ENCODE measurements around the gene ATP2B2.

Gene ATP2B2

GRCh38 chr3:10534066-10534465 lies 28.7 kb upstream of the ATP2B2 start:
- H3K9me3 ChIP-seq: no peaks in the 10 kb centered on the region
- H3K4me1 ChIP-seq: no peaks in the 10 kb centered on the region
- no peaks in the 10 kb centered on the region for H3K27me3 ChIP-seq
- H3K36me3 ChIP-seq: no peaks in the 10 kb centered on the region
- TF ChIP-seq CTCF (IDR thresholded peaks at IDR 0.05; ENCODE audit: low read depth, low read length): no peak
- H3K4me3 ChIP-seq (ENCODE audit: low read depth, low read length): no peak overlapping the region
- DNase-seq: no peak

- no peaks in the 10 kb centered on the region for H3K27me3 ChIP-seq
- no peaks in the 10 kb centered on the region for H3K36me3 ChIP-seq
- no peaks in the 10 kb centered on the region for H3K4me1 ChIP-seq
- no peak for TF ChIP-seq CTCF (IDR thresholded peaks at IDR 0.05; ENCODE audit: low read depth, low read length)
- no peak overlapping the region for H3K4me3 ChIP-seq (ENCODE audit: low read depth, low read length)
- no peak for DNase-seq
- H3K9me3 ChIP-seq: no peaks in the 10 kb centered on the region
These were observed 28.3 kb upstream of the ATP2B2 start for GRCh38 chr3:10533737-10534023.

GRCh38 chr3:10532939-10533736 lies 27.8 kb upstream of the ATP2B2 start:
- no peak for TF ChIP-seq CTCF (IDR thresholded peaks at IDR 0.05; ENCODE audit: low read depth, low read length)
- Histone ChIP-seq H3K27me3 (no peaks in the 10 kb centered on the region), H3K9me3 (no peaks in the 10 kb centered on the region), H3K36me3 (no peaks in the 10 kb centered on the region), H3K4me3 (ENCODE audit: low read depth, low read length) (no peak overlapping the region), H3K4me1 (no peaks in the 10 kb centered on the region)
- DNase-seq: no peak

- Histone ChIP-seq H3K27me3 (no peaks in the 10 kb centered on the region), H3K36me3 (no peaks in the 10 kb centered on the region), H3K4me1 (no peaks in the 10 kb centered on the region), H3K4me3 (ENCODE audit: low read depth, low read length) (no peak overlapping the region), H3K9me3 (no peaks in the 10 kb centered on the region)
- TF ChIP-seq CTCF (IDR thresholded peaks at IDR 0.05; ENCODE audit: low read depth, low read length): no peak
- no peak for DNase-seq
These were observed 25.6 kb upstream of the ATP2B2 start for GRCh38 chr3:10531031-10531430.

GRCh38 chr3:10530241-10530640 lies 24.9 kb upstream of the ATP2B2 start:
- H3K4me1 ChIP-seq: no peaks in the 10 kb centered on the region
- no peaks in the 10 kb centered on the region for H3K36me3 ChIP-seq
- no peak overlapping the region for H3K4me3 ChIP-seq (ENCODE audit: low read depth, low read length)
- H3K9me3 ChIP-seq: no peaks in the 10 kb centered on the region
- no peaks in the 10 kb centered on the region for H3K27me3 ChIP-seq
- no peak for DNase-seq
- TF ChIP-seq CTCF (IDR thresholded peaks at IDR 0.05; ENCODE audit: low read depth, low read length): no peak

- no peak for DNase-seq
- no peaks in the 10 kb centered on the region for H3K9me3 ChIP-seq
- H3K36me3 ChIP-seq: no peaks in the 10 kb centered on the region
- no peaks in the 10 kb centered on the region for H3K27me3 ChIP-seq
- no peaks in the 10 kb centered on the region for H3K4me1 ChIP-seq
- TF ChIP-seq CTCF (IDR thresholded peaks at IDR 0.05; ENCODE audit: low read depth, low read length): no peak
- H3K4me3 ChIP-seq (ENCODE audit: low read depth, low read length): no peak overlapping the region
These were observed 24.4 kb upstream of the ATP2B2 start for GRCh38 chr3:10529809-10530208.

All from BE2C (cell line).